ENCODE results near the gene PLCL2. TPM values are rescaled to one million over a fixed set of nuclear protein-coding genes. Genes with fewer than 3 reads are reported as not detected.

PLCL2 gene
- total RNA-seq, 1 donor from 2014 or later, result 1.6 TPM

GRCh38 chr3:16929311-16929710 lies 44.6 kb downstream of the PLCL2 start:
- TF ChIP-seq, protein P1, sequence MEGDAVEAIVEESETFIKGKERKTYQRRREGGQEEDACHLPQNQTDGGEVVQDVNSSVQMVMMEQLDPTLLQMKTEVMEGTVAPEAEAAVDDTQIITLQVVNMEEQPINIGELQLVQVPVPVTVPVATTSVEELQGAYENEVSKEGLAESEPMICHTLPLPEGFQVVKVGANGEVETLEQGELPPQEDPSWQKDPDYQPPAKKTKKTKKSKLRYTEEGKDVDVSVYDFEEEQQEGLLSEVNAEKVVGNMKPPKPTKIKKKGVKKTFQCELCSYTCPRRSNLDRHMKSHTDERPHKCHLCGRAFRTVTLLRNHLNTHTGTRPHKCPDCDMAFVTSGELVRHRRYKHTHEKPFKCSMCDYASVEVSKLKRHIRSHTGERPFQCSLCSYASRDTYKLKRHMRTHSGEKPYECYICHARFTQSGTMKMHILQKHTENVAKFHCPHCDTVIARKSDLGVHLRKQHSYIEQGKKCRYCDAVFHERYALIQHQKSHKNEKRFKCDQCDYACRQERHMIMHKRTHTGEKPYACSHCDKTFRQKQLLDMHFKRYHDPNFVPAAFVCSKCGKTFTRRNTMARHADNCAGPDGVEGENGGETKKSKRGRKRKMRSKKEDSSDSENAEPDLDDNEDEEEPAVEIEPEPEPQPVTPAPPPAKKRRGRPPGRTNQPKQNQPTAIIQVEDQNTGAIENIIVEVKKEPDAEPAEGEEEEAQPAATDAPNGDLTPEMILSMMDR (IDR thresholded peaks at IDR 0.05; ENCODE audit: insufficient read depth, low read length, severe bottlenecking), result no peak
- Histone ChIP-seq H3K27me3 (ENCODE audit: control insufficient read depth, insufficient read depth, low read length) (no peaks in the 10 kb centered on the region), H3K4me3 (ENCODE audit: low read depth, low read length) (no peak overlapping the region), H3K36me3 (ENCODE audit: control insufficient read depth, insufficient read depth, low read length) (no peaks in the 10 kb centered on the region)
- no peak for DNase-seq (ENCODE audit: low read depth)
- FAIRE-seq, result no peak

- Histone ChIP-seq H3K27me3 (ENCODE audit: control insufficient read depth, insufficient read depth, low read length) (no peaks in the 10 kb centered on the region), H3K36me3 (ENCODE audit: control insufficient read depth, insufficient read depth, low read length) (no peaks in the 10 kb centered on the region), H3K4me3 (ENCODE audit: low read depth, low read length) (no peak overlapping the region)
- DNase-seq (ENCODE audit: low read depth) (no peak), FAIRE-seq (no peak)
- TF ChIP-seq, protein P1 (IDR thresholded peaks at IDR 0.05; ENCODE audit: insufficient read depth, low read length, severe bottlenecking), result no peak
These were observed 48.1 kb downstream of the PLCL2 start for GRCh38 chr3:16932877-16933276.

DNA sequence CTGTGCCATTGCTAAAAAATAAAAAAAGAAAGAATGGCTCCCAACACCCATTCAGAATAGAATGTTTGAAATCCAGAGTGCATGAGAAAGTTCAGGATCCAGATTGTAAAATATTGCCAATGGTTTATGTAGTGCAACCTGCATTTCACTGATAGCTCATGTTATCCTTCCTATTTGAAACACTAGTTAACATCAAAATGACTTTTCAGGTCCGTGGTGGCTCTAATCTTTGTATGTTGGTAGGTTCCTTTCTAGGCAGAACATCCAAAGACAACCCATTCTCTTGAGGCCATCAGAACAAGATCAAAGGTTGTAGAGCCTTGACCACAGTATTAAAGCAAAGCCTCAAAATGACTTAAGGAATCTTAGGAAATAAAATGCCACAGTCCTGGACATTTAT lies 51.0 kb downstream of the PLCL2 start:
- no peak overlapping the region for H3K4me3 ChIP-seq (ENCODE audit: low read depth, low read length)
- FAIRE-seq, result no peak

GRCh38 chr3:16936233-16936632 lies 51.5 kb downstream of the PLCL2 start:
- TF ChIP-seq, protein P1 (IDR thresholded peaks at IDR 0.05; ENCODE audit: insufficient read depth, low read length, severe bottlenecking), result no peak
- Histone ChIP-seq H3K36me3 (ENCODE audit: control insufficient read depth, insufficient read depth, low read length) (no peaks in the 10 kb centered on the region), H3K4me3 (ENCODE audit: low read depth, low read length) (no peak overlapping the region), H3K27me3 (ENCODE audit: control insufficient read depth, insufficient read depth, low read length) (no peaks in the 10 kb centered on the region)
- FAIRE-seq, result no peak
- DNase-seq (ENCODE audit: low read depth), result no peak

More for the DNA sequence above, 51.0 kb downstream of the PLCL2 start:
- Histone ChIP-seq H3K36me3 (ENCODE audit: control insufficient read depth, insufficient read depth, low read length) (no peaks in the 10 kb centered on the region), H3K27me3 (ENCODE audit: control insufficient read depth, insufficient read depth, low read length) (no peaks in the 10 kb centered on the region)
- no peak for DNase-seq (ENCODE audit: low read depth)
- TF ChIP-seq, protein P1 (IDR thresholded peaks at IDR 0.05; ENCODE audit: insufficient read depth, low read length, severe bottlenecking), result no peak

GRCh38 chr3:16936676-16937230 lies 52.0 kb downstream of the PLCL2 start:
- DNase-seq (ENCODE audit: low read depth) (no peak), FAIRE-seq (no peak)
- TF ChIP-seq, protein P1 (IDR thresholded peaks at IDR 0.05; ENCODE audit: insufficient read depth, low read length, severe bottlenecking), result no peak
- Histone ChIP-seq H3K27me3 (ENCODE audit: control insufficient read depth, insufficient read depth, low read length) (no peaks in the 10 kb centered on the region), H3K36me3 (ENCODE audit: control insufficient read depth, insufficient read depth, low read length) (no peaks in the 10 kb centered on the region), H3K4me3 (ENCODE audit: low read depth, low read length) (no peak overlapping the region)

DNA sequence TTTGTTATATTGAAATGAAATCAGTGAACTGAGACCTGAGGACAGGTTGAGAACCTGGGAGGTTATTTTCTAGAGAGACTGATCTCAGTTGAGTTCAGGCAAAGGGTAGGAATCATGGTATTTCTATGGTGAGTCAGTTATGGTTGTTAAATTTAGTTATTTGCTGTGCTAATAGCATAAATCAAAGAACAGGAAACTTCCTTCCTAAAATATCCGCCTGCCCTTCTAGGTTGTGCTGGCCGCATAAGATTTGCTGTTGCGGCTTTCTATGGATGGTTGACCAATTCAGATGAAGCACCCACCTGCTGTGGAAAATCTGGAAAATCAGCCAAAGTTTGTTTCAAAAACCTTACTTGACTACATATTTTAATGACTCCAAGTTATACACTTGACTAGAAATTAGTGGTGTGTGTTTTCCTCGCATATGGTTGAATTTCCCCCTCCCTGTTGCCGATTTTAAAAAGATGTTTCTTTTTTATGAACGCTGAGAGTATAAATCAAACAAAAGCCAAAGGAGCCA lies 52.6 kb downstream of the PLCL2 start:
- Histone ChIP-seq H3K36me3 (ENCODE audit: control insufficient read depth, insufficient read depth, low read length) (no peaks in the 10 kb centered on the region), H3K4me3 (ENCODE audit: low read depth, low read length) (no peak overlapping the region), H3K27me3 (ENCODE audit: control insufficient read depth, insufficient read depth, low read length) (no peaks in the 10 kb centered on the region)
- FAIRE-seq (no peak), DNase-seq (ENCODE audit: low read depth) (no peak)
- TF ChIP-seq, protein P1 (IDR thresholded peaks at IDR 0.05; ENCODE audit: insufficient read depth, low read length, severe bottlenecking), result no peak

Measured in bronchial epithelial cell (primary cell).